Stimulated activated CD4-positive, alpha-beta T cell treated with anti-CD3 and anti-CD28 coated beads, Interleukin-4, amount 100 ng/mL, for 24 hours (primary cell): Measurements from ENCODE around the gene CBR3.
"Not testable (repeated sequence)": the region's sequence is repeated elsewhere in the genome, so short reads cannot be mapped to it uniquely, and the experiment has no call there.

Experiments used
- DNase-seq: peaks from one replicate; pipeline ENCODE4 v3.0.0-alpha.2; 2020

CBR3 gene

DNA sequence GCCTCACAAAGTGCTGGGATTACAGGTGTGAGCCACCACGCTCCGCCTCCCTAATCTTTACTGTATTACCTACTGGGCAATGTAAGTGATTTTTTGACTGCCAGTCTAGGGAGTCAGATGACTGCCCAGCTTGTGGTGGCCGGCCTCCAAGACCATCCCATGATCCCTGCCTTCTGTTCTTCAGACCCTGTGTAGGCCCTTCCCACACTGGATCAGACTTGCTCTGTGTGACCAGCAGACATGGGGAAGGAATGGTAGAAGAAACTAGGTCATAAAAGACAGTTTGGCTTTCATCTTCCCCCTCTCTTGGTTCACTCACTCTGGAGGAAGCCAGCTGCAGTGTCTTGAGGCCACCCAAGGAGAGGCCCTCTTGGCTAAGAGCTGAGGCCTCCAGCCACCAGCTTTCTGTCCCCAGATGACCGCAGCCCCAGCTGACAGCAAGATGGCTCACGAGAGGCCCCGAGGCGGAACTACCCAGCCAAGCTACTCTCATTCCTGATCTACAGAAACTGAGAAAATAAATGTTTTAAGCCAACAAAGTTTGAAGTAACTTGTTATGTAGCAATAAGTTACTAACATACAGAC lies 14.5 kb upstream of the CBR3 start:
- no peak for DNase-seq

- DNase-seq = no peak
These were observed 11.9 kb upstream of the CBR3 start for GRCh38 chr21:36122977-36123376.

DNA sequence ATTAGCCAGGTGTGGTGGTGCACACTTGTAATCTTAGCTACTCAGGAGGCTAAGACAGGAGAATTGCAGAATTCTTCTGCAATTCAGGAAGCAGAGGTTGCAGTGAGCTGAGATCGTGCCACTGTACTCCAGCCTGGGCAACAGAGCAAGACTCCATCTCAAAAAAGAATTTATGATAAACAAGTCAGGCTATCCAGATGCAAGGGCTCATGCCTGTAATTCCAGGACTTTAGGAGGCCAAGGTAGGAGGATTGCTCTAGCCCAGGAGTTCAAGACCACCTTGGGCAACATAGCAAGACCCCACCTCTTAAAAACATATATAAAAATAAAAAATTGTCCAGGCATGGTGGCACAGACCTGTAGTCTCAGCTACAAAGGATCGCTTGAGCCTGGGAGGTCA lies 10.5 kb upstream of the CBR3 start:
- no peak for DNase-seq

DNA sequence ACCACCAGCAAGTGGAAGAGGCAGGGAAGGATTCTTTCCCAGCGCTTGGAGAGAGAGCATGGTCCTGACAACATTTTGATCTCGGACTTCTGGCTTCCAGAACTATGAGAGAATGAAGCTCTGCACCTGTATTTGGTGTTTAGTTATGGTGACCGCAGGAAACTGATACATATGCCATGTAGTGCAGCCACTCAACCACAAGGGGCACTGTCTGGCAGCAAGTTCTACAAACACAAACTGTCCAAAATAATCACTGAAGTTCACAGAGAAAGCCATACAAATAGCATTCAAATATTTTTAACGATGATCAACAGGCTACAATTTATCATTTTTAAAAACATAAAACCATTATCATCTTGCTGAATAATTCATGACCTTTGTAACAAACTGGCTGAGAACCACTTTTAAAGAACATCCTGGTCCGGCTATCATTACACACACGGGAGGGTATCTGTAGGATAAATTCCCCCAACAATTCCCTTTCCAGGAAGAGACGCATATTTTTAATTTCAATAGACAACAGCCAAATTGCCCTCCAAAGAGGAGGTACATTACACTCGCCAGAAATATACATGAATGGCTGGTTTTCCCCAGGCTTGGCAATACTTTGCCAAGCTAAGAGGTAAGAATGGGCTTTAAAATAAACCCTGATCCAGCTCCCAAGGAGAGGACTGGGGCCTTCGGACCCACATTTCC lies 9.2 kb upstream of the CBR3 start:
- DNase-seq = peak; percentile 67

DNA sequence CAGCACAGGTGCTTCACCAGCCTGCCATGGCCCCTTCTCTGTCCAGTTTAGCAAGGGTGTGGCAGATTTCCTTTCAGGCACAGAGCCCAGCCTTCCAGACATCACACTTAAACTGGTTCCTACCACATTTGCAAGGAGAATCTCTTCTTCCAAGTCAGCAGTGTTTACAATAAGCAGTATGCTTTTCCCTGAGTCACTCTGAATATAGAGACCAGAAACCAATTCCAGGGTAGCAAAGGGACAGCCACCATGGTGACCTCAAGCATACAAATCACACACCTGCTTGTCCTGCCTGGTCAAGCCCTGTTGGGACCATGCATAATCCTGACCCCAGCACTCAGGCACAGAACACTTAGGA lies 8.7 kb upstream of the CBR3 start:
- no peak for DNase-seq

DNA sequence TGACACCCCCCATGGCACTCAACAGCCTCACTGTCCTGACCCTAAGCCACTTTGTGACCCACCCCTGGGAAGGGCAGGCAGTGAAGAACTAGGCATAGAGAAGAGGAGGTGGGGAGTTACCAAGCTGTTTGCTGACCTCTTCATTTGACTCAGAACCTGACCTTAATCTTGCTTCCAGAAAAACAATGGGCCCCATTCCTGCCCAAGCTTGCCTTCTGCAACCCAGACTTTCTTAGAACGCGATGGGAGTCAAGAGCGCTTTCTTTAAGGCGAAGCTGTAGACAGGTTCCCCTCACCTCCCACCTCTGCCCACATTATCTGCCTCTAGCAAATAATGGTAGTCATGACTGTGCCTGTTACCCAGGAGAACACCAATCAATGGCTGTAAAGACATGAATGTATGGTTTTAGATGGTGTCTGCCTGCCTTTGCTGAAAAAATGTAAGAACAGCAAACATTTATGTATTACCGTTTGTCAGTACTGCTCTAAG lies 8.2 kb upstream of the CBR3 start:
- DNase-seq = no peak

DNA sequence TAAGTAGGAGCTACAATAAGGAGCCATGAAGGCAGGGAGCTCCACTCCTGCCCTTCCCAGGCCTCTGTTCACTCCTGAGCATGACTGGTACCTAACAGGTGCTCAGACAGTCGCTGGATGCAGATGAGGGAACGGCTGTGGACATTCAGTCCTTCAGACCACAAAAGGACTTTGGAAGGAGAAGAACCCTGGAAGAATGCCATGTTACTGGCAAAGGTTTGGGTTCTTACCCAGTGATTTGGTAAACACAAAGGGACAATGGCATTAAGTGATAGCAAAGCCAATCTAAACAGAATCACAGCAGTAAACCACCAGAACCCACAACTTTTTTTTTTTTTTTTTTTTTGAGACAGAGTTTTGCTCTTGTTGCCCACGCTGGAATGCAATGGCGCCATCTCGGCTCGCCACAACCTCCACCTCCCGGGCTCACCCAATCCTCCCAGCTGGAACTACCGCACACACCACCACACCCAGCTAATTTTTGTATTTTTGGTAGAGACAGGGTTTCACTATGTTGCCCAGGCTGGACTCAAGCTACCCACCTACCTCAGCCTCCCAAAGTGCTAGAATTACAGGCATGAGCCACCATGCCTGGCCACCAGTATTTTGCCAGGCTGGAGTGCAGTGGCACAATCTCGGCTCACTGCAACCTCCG lies 7.5 kb upstream of the CBR3 start:
- no peak for DNase-seq

DNA sequence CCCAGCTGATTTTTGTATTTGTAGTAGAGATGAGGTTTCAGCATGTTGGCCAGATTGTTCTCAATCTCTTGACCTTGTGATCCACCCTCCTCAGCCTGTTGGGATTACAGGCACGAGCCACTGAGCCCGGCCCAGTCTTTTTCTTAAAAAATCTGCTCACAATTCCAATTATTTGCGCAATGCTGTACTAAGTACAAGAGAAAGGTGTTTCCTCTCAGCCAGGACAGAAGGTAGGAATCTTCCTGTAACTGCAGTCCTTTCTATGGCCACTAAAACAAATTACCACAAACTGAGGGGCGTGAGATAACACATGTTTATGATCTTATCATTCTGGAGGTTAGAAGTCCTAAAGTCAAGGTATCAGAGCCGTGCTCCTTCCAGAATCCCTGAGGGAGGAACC lies 6.9 kb upstream of the CBR3 start:
- DNase-seq = no peak

GRCh38 chr21:36129219-36129618 lies 5.7 kb upstream of the CBR3 start:
- DNase-seq = no peak

DNA sequence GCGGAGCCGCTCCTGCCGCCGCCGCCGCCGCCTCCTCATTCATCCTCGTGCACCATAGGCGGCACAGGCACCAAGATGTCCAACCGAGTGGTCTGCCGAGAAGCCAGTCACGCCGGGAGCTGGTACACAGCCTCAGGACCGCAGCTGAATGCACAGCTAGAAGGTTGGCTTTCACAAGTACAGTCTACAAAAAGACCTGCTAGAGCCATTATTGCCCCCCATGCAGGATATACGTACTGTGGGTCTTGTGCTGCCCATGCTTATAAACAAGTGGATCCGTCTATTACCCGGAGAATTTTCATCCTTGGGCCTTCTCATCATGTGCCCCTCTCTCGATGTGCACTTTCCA lies 4.5 kb upstream of the CBR3 start:
- not testable (repeated sequence) for DNase-seq

DNA sequence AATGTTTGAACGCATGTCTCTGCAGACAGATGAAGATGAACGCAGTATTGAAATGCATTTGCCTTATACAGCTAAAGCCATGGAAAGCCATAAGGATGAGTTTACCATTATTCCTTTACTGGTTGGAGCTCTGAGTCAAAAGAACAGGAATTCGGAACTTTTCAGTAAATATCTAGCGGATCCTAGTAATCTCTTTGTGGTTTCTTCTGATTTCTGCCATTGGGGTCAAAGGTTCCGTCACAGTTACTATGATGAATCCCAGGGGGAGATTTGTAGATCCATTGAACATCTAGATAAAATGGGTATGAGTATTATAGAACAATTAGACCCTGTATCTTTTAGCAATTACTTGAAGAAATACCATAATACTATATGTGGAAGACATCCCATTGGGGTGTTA lies 4.0 kb upstream of the CBR3 start:
- DNase-seq = not testable (repeated sequence)

GRCh38 chr21:36132696-36133095 lies 2.2 kb upstream of the CBR3 start:
- no peak for DNase-seq

DNA sequence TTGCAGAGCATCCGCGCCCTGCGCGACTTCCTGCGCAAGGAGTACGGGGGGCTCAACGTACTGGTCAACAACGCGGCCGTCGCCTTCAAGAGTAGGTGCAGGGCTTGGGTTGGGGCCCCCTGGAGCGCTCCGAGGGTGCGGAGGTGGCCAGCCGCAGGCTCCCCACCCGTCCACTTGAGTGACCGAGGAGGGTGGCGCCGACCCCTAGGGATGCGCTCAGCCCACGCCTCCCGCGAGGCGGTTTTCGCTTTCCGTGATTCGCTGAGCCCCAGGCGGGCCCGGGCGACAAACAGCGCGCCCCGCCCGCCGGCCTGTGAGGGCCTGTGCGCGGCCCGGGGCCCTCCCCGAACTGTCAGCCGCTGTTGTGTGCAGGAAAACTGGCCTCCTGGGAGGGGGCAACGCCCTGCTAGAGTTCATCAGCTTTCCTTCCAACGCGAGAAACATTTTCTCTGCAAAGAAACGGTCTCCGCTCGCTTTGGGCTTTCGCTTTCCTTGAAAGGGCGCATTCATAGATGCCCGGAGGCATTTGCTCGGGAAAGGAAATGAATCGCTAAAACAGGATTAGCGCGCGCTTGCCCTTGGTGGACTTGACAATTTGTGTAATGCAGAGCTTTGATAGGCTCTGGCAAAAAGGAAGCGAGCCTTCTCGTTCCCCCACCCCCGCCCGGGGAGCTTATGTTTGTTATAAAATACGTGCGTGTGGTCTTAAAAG lies 668 bp downstream of the CBR3 start:
- DNase-seq = peak; percentile 49

DNA sequence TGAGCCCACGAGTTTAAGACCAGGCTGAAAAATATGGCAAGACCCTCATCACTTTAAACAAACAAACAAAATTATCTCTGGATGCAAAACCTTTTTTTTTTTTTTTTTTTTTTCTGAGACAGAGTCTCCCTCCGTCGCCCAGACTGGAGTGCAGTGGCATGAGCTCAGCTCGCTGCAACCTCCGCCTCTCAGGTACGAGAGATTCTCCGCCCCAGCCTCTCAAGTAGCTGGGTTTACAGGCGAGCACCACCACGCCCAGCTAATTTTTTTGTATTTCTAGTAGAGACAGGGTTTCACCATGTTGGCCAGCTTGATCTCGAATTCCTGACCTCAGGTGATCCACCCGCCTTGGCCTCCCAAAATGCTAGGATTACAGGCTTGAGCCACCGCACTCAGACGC lies 4.9 kb downstream of the CBR3 start:
- DNase-seq = not testable (repeated sequence)

DNA sequence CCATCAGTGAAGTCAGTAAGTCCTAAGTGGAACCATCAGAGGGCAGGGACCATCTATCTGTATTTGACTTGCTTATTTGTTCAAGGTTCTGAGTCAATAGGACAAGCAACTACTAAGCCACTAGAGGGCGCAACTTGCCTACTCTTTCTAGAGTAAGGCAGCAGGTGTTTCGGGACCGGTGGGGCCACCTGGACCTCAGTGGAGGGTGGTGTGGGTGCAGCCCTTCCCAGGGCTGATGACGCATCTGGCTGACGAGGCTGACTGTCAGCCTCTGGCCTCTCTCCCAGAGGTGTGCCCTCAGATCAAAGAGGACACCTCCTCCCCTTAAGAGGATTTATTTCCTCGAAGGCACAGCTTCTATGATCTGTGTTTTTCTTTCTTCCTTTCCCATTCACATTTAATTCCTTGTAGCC lies 6.6 kb downstream of the CBR3 start:
- peak; percentile 92 for DNase-seq

DNA sequence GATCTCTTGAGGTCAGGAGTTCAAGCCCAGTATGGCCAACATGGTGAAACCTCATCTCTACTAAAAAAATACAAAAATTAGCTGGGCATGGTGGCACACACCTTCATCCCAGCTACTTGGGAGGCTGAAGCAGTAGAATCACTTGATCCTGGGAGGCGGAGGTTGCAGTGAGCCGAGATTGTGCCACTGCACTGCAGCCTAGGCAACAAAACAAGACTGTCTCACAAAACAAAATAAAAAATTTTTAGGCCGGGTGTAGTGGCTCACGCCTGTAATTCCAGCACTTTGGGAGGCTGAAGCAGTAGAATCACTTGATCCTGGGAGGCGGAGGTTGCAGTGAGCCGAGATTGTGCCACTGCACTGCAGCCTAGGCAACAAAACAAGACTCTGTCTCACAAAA lies 9.4 kb downstream of the CBR3 start:
- DNase-seq = not testable (repeated sequence)

DNA sequence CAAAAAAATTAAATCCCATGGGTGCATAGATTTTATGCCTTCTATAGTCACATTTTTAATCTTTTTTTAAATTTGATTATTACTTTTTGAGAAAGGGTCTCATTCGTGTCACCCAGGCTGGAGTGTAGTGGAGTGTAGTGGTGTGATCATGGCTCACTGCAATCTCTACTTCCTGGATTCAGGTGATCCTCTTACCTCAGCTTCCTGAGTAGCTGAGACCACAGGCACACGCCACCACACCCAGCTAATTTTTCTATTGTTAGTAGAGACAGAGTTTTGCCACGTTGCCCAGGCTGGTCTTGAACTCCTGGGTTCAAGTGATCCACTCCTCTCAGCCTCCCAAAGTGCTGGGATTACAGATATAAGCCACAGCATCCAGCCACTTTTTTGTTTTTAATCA lies 10.4 kb downstream of the CBR3 start:
- no peak for DNase-seq

GRCh38 chr21:36147911-36148310 lies 13.0 kb downstream of the CBR3 start:
- DNase-seq = no peak

GRCh38 chr21:36148886-36149285 lies 14.0 kb downstream of the CBR3 start:
- DNase-seq = no peak

DNA sequence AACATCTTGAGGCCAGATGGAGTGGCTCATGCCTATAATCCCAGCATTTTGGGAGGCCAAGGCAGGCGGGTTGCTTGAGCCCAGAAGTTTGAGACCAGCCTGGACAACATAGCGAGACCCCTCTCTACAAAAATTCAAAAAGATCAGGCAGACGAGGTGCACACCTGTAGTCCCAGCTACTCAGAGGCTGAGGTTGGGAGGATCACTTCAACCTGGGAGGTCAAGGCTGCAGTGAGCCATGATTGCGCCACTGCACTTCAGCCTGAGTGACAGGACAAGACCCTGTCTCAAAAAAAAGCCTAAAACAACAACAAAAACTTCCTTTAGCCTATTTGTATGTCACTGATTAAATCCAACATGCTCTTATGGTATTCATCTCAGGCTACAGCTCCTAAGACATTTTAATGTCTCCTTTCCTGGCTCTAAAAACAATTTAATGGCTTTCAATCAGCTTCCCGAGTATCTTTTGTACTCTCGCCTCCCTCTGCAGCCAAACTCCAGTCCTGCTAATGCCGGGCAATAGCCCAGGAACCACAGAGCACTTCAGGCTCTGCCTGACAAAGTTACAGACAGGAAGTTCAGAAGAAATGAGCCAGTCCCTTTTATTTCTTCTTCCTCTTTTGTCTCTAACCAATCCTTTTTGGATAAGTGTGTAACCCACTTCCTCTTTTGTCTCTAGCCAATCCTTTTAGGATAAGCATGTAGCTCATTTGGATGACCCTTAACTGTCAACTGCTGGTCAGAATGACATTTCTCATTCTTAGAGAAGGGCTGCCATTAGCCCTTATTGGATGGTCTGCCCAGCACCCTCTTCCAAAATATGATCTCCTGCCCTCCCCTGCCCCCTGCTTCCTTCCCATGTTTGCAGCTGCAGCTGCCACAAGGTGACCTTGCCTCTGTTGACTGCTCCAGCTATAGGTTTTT lies 15.2 kb downstream of the CBR3 start:
- DNase-seq = no peak

DNA sequence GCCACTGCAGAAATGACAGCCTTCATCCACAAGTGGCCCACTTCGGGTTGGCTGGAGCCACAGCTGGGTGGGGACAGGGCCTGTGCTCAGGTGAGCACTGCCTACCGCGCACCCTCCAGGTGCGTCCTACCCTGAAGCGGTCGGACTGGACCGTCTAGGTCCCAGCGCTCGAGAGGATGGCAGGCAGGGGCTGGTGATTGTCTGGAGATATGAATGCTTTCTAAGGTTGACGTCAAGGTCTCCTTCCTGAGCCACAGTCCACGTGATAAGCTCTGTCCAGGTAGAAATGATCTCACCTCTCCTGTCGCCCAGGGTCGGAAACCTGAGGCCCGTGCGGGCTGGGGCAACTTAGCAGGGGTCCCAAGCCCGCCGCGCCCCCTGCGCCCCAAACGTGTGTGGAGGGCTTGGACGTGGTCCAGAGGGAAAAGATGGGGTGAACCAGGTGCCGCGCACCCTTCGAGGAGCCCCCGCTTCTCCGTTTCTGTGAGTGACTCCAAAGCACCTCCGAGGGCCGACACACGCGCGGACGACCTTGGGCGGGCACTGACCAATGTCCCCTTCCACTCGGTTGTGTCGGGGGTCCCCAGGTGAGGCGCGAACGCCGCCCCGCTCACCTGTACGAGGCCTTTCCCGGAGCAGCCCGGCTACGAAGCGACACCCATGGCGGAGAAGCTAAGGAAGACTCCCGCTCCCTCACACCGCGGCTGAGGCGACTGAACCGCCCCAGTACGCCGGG lies 20.9 kb downstream of the CBR3 start:
- DNase-seq = no peak

DNA sequence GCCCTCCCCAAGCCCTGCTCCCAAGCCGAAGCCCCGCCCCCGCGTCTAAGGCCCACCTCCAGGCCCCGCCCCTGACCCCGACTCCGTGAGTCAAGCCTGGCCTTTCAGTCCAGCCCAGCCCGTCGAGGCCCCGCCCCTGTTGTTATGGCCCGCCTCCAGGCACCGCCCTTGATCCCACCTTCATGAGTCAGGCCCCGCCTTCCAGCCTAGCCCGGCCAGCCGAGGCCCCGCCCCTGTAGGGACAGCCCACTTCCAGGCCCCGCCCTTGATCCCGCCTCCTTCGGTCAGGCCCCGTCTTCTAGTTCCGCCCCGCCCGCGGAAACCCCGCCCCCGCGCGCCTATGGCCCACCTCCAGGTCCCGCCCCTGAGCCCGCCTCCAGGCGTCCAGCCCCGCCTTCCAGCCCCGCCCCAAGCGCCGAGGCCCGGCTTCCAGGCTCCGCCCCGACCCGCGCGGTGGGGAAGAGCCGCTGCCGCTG lies 21.5 kb downstream of the CBR3 start:
- peak; percentile 100 for DNase-seq
